Brain pericyte (primary cell): Measurements from ENCODE around the gene GPR139.

Experiments used
- DNase-seq: peaks from one replicate; pipeline ENCODE4 v3.0.0-alpha.2; 2012; ENCODE audit warnings: low read depth, low spot score

GPR139 gene

GRCh38 chr16:20073203-20074098 is at the start of gene GPR139:
Gene GPR139 (minus strand): TSS chr16:20073890. CDS start chr16:20073616, 274 bp downstream.
- no peak for DNase-seq

- DNase-seq = no peak
Observed at GRCh38 chr16:20122011-20122410, 48.3 kb upstream of the GPR139 start.

GRCh38 chr16:20114356-20114755 is 40.7 kb upstream of the GPR139 start:
- DNase-seq = no peak

- no peak for DNase-seq
Observed at GRCh38 chr16:20111143-20111542, 37.5 kb upstream of the GPR139 start.

- no peak for DNase-seq
Observed at GRCh38 chr16:20107083-20107482, 33.4 kb upstream of the GPR139 start.

GRCh38 chr16:20104563-20105183 is 31.0 kb upstream of the GPR139 start:
- DNase-seq = no peak

GRCh38 chr16:20102521-20102920 is 28.8 kb upstream of the GPR139 start:
- DNase-seq = no peak

GRCh38 chr16:20102021-20102420 is 28.3 kb upstream of the GPR139 start:
- DNase-seq = no peak

- no peak for DNase-seq
Observed at GRCh38 chr16:20099375-20099774, 25.7 kb upstream of the GPR139 start.

GRCh38 chr16:20094157-20094556 is 20.5 kb upstream of the GPR139 start:
- DNase-seq = no peak

- no peak for DNase-seq
Observed at GRCh38 chr16:20089246-20089965, 15.7 kb upstream of the GPR139 start.

GRCh38 chr16:20084624-20085226 is 11.0 kb upstream of the GPR139 start:
- no peak for DNase-seq

- DNase-seq = no peak
Observed at GRCh38 chr16:20079106-20079505, 5.4 kb upstream of the GPR139 start.

GRCh38 chr16:20075243-20075642 is 1.6 kb upstream of the GPR139 start:
- no peak for DNase-seq

GRCh38 chr16:20074099-20074991 is 655 bp upstream of the GPR139 start:
- no peak for DNase-seq

- DNase-seq = no peak
Observed at GRCh38 chr16:20072874-20073202, 852 bp downstream of the GPR139 start.

GRCh38 chr16:20072146-20072873 is 1.4 kb downstream of the GPR139 start:
- DNase-seq = no peak

GRCh38 chr16:20064931-20065330 is 8.8 kb downstream of the GPR139 start:
- DNase-seq = no peak

- DNase-seq = no peak
Observed at GRCh38 chr16:20064520-20064919, 9.2 kb downstream of the GPR139 start.

GRCh38 chr16:20061132-20061531 is 12.6 kb downstream of the GPR139 start:
- DNase-seq = no peak
